SK-N-SH (cell line): Measurements from ENCODE around the gene IPO4. TPM values are rescaled to one million over a fixed set of nuclear protein-coding genes. Genes with fewer than 3 reads are reported as not detected.
"Not testable (repeated sequence)": the region's sequence is repeated elsewhere in the genome, so short reads cannot be mapped to it uniquely, and the experiment has no call there.

ENCODE experiments used
- CTCF ChIA-PET: fragments of 300-600, 350-600 bp; formaldehyde crosslinking; extraction: SDS; loops from one replicate; lab custom pipeline; 2021; lab: Yijun Ruan, JAX
- POLR2A ChIA-PET: fragments of 350-600 bp; sonication (Branson Sonifier 250); formaldehyde crosslinking; extraction: SDS; loops from one replicate; lab custom pipeline; 2020; ENCODE audit warnings: antibody characterized with exemption, inconsistent platforms; lab: Yijun Ruan, JAX
- DNase-seq: peaks from one replicate; pipeline ENCODE4 v3.0.0; 2012
- H2AFZ ChIP-seq: fragments of 200-600 bp; sonication (generic); 2 replicates; pipeline ENCODE4 v1.8.1; 2016; ENCODE audit warnings: antibody characterized with exemption, mild to moderate bottlenecking, low read depth
- H3F3A ChIP-seq: fragments of 200-600 bp; sonication (generic); replicated peaks from 2 replicates; pipeline ENCODE3; 2016; ENCODE audit warnings: antibody characterized with exemption, mild to moderate bottlenecking; ENCODE audit not compliant: insufficient read depth
- H3K27ac ChIP-seq, 2 experiments: fragments of 200-500 bp in 1 of 2; fragments of 200-600 bp in 1 of 2; sonication (Bioruptor generic) in 1 of 2; sonication (generic), shearing (Covaris generic) in 1 of 2; 2 replicates each; pipeline versions ENCODE4 v1.5.1 to v1.6.1; 2014 to 2016; ENCODE audit warnings: low read depth in 2 of 2, inconsistent platforms in 1 of 2, low read length in 1 of 2, mild to moderate bottlenecking in 1 of 2, mixed read lengths in 1 of 2
- H3K27me3 ChIP-seq: fragments of 200-600 bp; sonication (generic), shearing (Covaris generic); 2 replicates; pipeline ENCODE4 v1.6.1; 2016; ENCODE audit warnings: mixed run types; ENCODE audit not compliant: insufficient read depth
- H3K36me3 ChIP-seq, 2 experiments: fragments of 200-500 bp in 1 of 2; fragments of 200-600 bp in 1 of 2; sonication (Bioruptor generic) in 1 of 2; sonication (generic) in 1 of 2; replicated peaks in 1 of 2; 2 replicates each; pipeline versions ENCODE3 to v1.5.1; 2014 to 2016; ENCODE audit warnings: low read length in 1 of 2, mild to moderate bottlenecking in 1 of 2; ENCODE audit not compliant: insufficient read depth in 2 of 2, control insufficient read depth in 1 of 2
- H3K4me1 ChIP-seq, 2 experiments: fragments of 200-500 bp in 1 of 2; fragments of 200-600 bp in 1 of 2; sonication (Bioruptor generic) in 1 of 2; sonication (generic), shearing (Covaris generic) in 1 of 2; 2 replicates each; pipeline versions ENCODE4 v1.5.1 to v1.6.1; 2014 to 2016; ENCODE audit warnings: low read depth in 1 of 2, low read length in 1 of 2, mixed run types in 1 of 2; ENCODE audit not compliant: insufficient read depth in 2 of 2, control insufficient read depth in 1 of 2
- H3K4me2 ChIP-seq: fragments of 200-600 bp; sonication (generic), shearing (Covaris generic); 2 replicates; pipeline ENCODE4 v1.6.1; 2017; ENCODE audit warnings: mixed run types
- H3K4me3 ChIP-seq, 2 experiments: fragments of 200-500 bp in 1 of 2; fragments of 200-600 bp in 1 of 2; sonication (Bioruptor generic) in 1 of 2; sonication (generic), shearing (Covaris generic) in 1 of 2; 2 replicates each; pipeline versions ENCODE4 v1.5.1 to v1.8.1; 2014 to 2016; ENCODE audit warnings: low read depth in 2 of 2, inconsistent platforms in 1 of 2, low read length in 1 of 2, mild to moderate bottlenecking in 1 of 2, mixed read lengths in 1 of 2, moderate library complexity in 1 of 2
- H3K79me2 ChIP-seq: fragments of 200-600 bp; sonication (generic); 2 replicates; pipeline ENCODE4 v1.8.1; 2017; ENCODE audit warnings: mild to moderate bottlenecking; ENCODE audit not compliant: insufficient read depth
- H3K9ac ChIP-seq: fragments of 200-600 bp; sonication (generic); 2 replicates; pipeline ENCODE4 v1.6.1; 2017; ENCODE audit warnings: mixed run types
- H3K9me2 ChIP-seq: fragments of 200-600 bp; sonication (generic); 2 replicates; pipeline ENCODE4 v1.6.1; 2017; ENCODE audit warnings: mixed run types
- H3K9me3 ChIP-seq: fragments of 200-600 bp; sonication (generic); 2 replicates; pipeline ENCODE4 v1.6.1; 2017; ENCODE audit warnings: mixed run types, mild to moderate bottlenecking, moderate library complexity
- H4K20me1 ChIP-seq: fragments of 200-600 bp; sonication (generic); 2 replicates; pipeline ENCODE4 v1.6.1; 2017; ENCODE audit warnings: mild to moderate bottlenecking, mixed run types; ENCODE audit not compliant: insufficient read depth
- CHD2 ChIP-seq: fragments of 150-350 bp; IDR thresholded peaks from 2 replicates; pipeline ENCODE4 v1.6.1; 2018; ENCODE audit warnings: low read length; ENCODE audit not compliant: partially characterized antibody
- CTCF ChIP-seq: fragments of 200-600 bp; sonication (generic); IDR thresholded peaks from 2 replicates; pipeline ENCODE4 v1.6.1; 2017; ENCODE audit warnings: antibody characterized with exemption, mild to moderate bottlenecking, moderate library complexity
- ELF1 ChIP-seq: IDR thresholded peaks from 2 replicates; pipeline ENCODE4 v1.4.0; 2012
- EP300 ChIP-seq, 2 experiments: IDR thresholded peaks; 2 replicates each; pipeline versions ENCODE4 v1.4.0 to v1.6.1; 2012; ENCODE audit warnings: borderline replicate concordance in 1 of 2, low read depth in 1 of 2, low read length in 1 of 2
- FOSL2 ChIP-seq: IDR thresholded peaks from 2 replicates; pipeline ENCODE4 v1.4.0; 2012; ENCODE audit warnings: low read depth, mild to moderate bottlenecking, moderate library complexity, borderline replicate concordance
- FOXJ3 ChIP-seq: sonication (generic); formaldehyde crosslinking; IDR thresholded peaks from 2 replicates; pipeline ENCODE4 v1.5.1; 2020; ENCODE audit warnings: mild to moderate bottlenecking, missing genetic modification reagents
- FOXM1 ChIP-seq: IDR thresholded peaks from 2 replicates; pipeline ENCODE4 v1.4.0; 2012; ENCODE audit warnings: low read depth, mild to moderate bottlenecking
- GATA2 ChIP-seq: sonication (generic); formaldehyde crosslinking; IDR thresholded peaks from 2 replicates; pipeline ENCODE4 v1.5.0; 2020; ENCODE audit warnings: mild to moderate bottlenecking, missing genetic modification reagents
- RCOR1 ChIP-seq: fragments of 150-350 bp; IDR thresholded peaks from 2 replicates; pipeline ENCODE4 v1.6.1; 2017; ENCODE audit warnings: antibody characterized with exemption, low read length
- REST ChIP-seq: IDR thresholded peaks from 2 replicates; pipeline ENCODE4 v1.6.1; 2012; ENCODE audit warnings: mild to moderate bottlenecking, low read depth, low read length, moderate library complexity
- SMC3 ChIP-seq: IDR thresholded peaks from 2 replicates; pipeline ENCODE4 v1.6.1; 2012; ENCODE audit warnings: low read depth, low read length, improper control_type of control experiment
- TAF1 ChIP-seq: IDR thresholded peaks from 2 replicates; pipeline ENCODE4 v1.6.1; 2012; ENCODE audit warnings: low read depth, mild to moderate bottlenecking, low read length, moderate library complexity, borderline replicate concordance
- TCF12 ChIP-seq: IDR thresholded peaks from 2 replicates; pipeline ENCODE4 v1.4.0; 2012
- TEAD4 ChIP-seq: IDR thresholded peaks from 2 replicates; pipeline ENCODE4 v1.4.0; 2012; ENCODE audit warnings: mild to moderate bottlenecking, borderline replicate concordance; ENCODE audit not compliant: insufficient read depth
- USF2 ChIP-seq: fragments of 150-350 bp; IDR thresholded peaks from 2 replicates; pipeline ENCODE4 v1.6.1; 2017; ENCODE audit warnings: antibody characterized with exemption, low read length, low read depth, borderline replicate concordance
- YY1 ChIP-seq: IDR thresholded peaks from 2 replicates; pipeline ENCODE4 v1.4.0; 2012; ENCODE audit warnings: low read depth, mild to moderate bottlenecking
- WGBS: methylation state at CpG from one replicate; pipeline ENCODE4 v1.1.6; 2017; ENCODE audit warnings: low lambda C conversion rate; 5-methylcytosine and 5-hydroxymethylcytosine counted together
- polyA plus RNA-seq, 3 experiments: library from polyadenylated mRNA; depleted of rRNA; stranded (reverse); fragments of >200 nt; gene quantifications; 2 replicates each; pipeline ENCODE4 v1.2.3, GENCODE V29; 2012

Gene IPO4
- polyA plus RNA-seq, 1 of the 3 experiments (the other 2 are of a cell fraction): 61.3 TPM

- Histone ChIP-seq H4K20me1 (no peaks in the 10 kb centered on the region), H3K9me3 (no peaks in the 10 kb centered on the region), H3K27me3 (no peaks in the 10 kb centered on the region), H3K79me2 (peaks cover 17% of the 10 kb centered on the region; the same call in 1 of the 2 replicates), H3K4me3 (no peak overlapping the region), H3K9me2 (no peaks in the 10 kb centered on the region), H3K9ac (no peak overlapping the region), H3K27ac (no peak overlapping the region), H3K4me1 (no peaks in the 10 kb centered on the region), H2AFZ (no peak overlapping the region), H3F3A (no peaks in the 10 kb centered on the region), H3K36me3 (peaks cover 35 to 57% of the 10 kb centered on the region in 2 experiments), H3K4me2 (no peak overlapping the region)
- ChIA-PET POLR2A (interaction anchor here (1.6 kb wide), 1 partner anchor 9 kb away, joined by 5 read pairs; the partner anchor contains the start of gene TM9SF1), CTCF (interaction anchor here (1.8 kb wide), 1 partner anchor 43 kb away, joined by 4 read pairs; the partner anchor contains the start of gene IRF9)
- DNase-seq: no peak
- TF ChIP-seq TAF1 (no peak), YY1 (no peak), REST (no peak), SMC3 (no peak), FOSL2 (no peak), ELF1 (no peak), FOXM1 (no peak), EP300 (IDR thresholded peaks at IDR 0.05; ENCODE audit: borderline replicate concordance in 1 of 2, low read depth in 1 of 2, low read length in 1 of 2) (no peak), CTCF (no peak), GATA2 (no peak), CHD2 (no peak), TEAD4 (no peak), RCOR1 (no peak), FOXJ3 (no peak), TCF12 (no peak), USF2 (no peak)
- 96% methylated on average over 7 of the region's 7 CpGs for WGBS
These were observed 15.8 kb upstream of the IPO4 start for GRCh38 chr14:24204163-24205146.

GRCh38 chr14:24203249-24203886, 14.8 kb upstream of the IPO4 start:
- WGBS: 97% methylated on average over 16 of the region's 16 CpGs
- POLR2A ChIA-PET: interaction anchor here (0.9 kb wide), 1 partner anchor 10 kb away, joined by 3 read pairs; the partner anchor contains the start of gene CHMP4A

More at GRCh38 chr14:24203249-24203886, 14.8 kb upstream of the IPO4 start:
- not testable (repeated sequence) for H3K4me2 ChIP-seq, H3K9me2 ChIP-seq, H3K27me3 ChIP-seq, H3K9me3 ChIP-seq, DNase-seq, H3K4me3 ChIP-seq, H3K27ac ChIP-seq, H3F3A ChIP-seq, H4K20me1 ChIP-seq, H3K9ac ChIP-seq, H2AFZ ChIP-seq, H3K4me1 ChIP-seq
- CTCF ChIA-PET: interaction anchor here (0.7 to 1.8 kb wide), 4 partner anchors 12 to 130 kb away, joined by 3 to 4 read pairs (median 3); partner anchors contain the start of genes CIDEB, IRF9 and MDP1
- Histone ChIP-seq H3K79me2 (peaks cover 27% of the 10 kb centered on the region), H3K36me3 (peaks cover 27 to 56% of the 10 kb centered on the region in 2 experiments)
